Endothelial cell of umbilical vein (primary cell): ENCODE measurements around the gene CYP3A5. TPM values are rescaled to one million over a fixed set of nuclear protein-coding genes. Genes with fewer than 3 reads are reported as not detected.

ENCODE experiments used
- BruUV-seq: library from RNA; stranded (reverse); fragments of 400-500 nt; replicated peaks from 2 replicates; lab custom pipeline; 2021; lab: Mats Ljungman, UMichigan
- CTCF ChIA-PET: fragments of 300-600, 350-600 bp; sonication (Branson Sonifier 250); formaldehyde crosslinking; loops from one replicate; lab custom pipeline; 2021; ENCODE audit warnings: antibody characterized with exemption, inconsistent platforms; lab: Charles Lee
- POLR2A ChIA-PET: fragments of 300-600, 350-600 bp; sonication (Branson Sonifier 250); formaldehyde crosslinking; loops from one replicate; lab custom pipeline; 2021; ENCODE audit warnings: antibody characterized with exemption, inconsistent platforms; lab: Charles Lee
- DNase-seq: peaks from one replicate; pipeline ENCODE4 v3.0.0-alpha.2; 2011; ENCODE audit warnings: low read depth, low spot score
- FAIRE-seq: peaks from 2 replicates; lab custom pipeline; 2011; peaks lifted over from hg19 to GRCh38; lab: Jason Lieb, UNC
- H2AFZ ChIP-seq: 2 replicates; pipeline ENCODE4 v1.6.0; 2012; ENCODE audit warnings: low read depth, low read length, control low read depth, inconsistent platforms
- H3K27ac ChIP-seq: 2 replicates; pipeline ENCODE4 v1.5.1; 2011; ENCODE audit warnings: low read depth, mild to moderate bottlenecking, control low read depth, low read length, moderate library complexity; ENCODE audit not compliant: insufficient read depth
- H3K27me3 ChIP-seq, 2 experiments: 2 replicates each; pipeline versions ENCODE4 v1.6.0 to v1.6.1; 2011; ENCODE audit warnings: low read length in 2 of 2, mixed read lengths in 1 of 2; ENCODE audit not compliant: control insufficient read depth in 2 of 2, insufficient read depth in 2 of 2
- H3K36me3 ChIP-seq, 2 experiments: 2 replicates in 1 of 2; 3 replicates in 1 of 2; pipeline ENCODE4 v1.5.1; 2011; ENCODE audit warnings: low read length in 2 of 2, mild to moderate bottlenecking in 1 of 2, moderate library complexity in 1 of 2; ENCODE audit not compliant: control insufficient read depth in 2 of 2, insufficient read depth in 2 of 2; ENCODE audit errors: extremely low read depth in 1 of 2
- H3K4me1 ChIP-seq: 3 replicates; pipeline ENCODE4 v1.5.1; 2011; ENCODE audit warnings: mild to moderate bottlenecking, low read length; ENCODE audit not compliant: control insufficient read depth, insufficient read depth; ENCODE audit errors: extremely low read depth
- H3K4me2 ChIP-seq: 2 replicates; pipeline ENCODE4 v1.6.1; 2011; ENCODE audit warnings: low read length, control low read depth, mixed read lengths; ENCODE audit not compliant: insufficient read depth
- H3K4me3 ChIP-seq, 3 experiments: fragments of 200-600 bp in 1 of 3; sonication (generic), shearing (Covaris generic) in 1 of 3; replicated peaks in 1 of 3; 2 replicates each; pipeline ENCODE4 v1.5.1; 2011 to 2016; ENCODE audit warnings: control low read depth in 3 of 3, low read length in 3 of 3, mild to moderate bottlenecking in 2 of 3, inconsistent platforms in 1 of 3, low read depth in 1 of 3, moderate library complexity in 1 of 3; ENCODE audit not compliant: insufficient read depth in 1 of 3
- H3K79me2 ChIP-seq: 2 replicates; pipeline ENCODE4 v1.6.0; 2012; ENCODE audit warnings: low read length, inconsistent platforms; ENCODE audit not compliant: control insufficient read depth, insufficient read depth
- H3K9ac ChIP-seq: replicated peaks from 2 replicates; pipeline ENCODE3; 2011; ENCODE audit warnings: low read length, control low read depth; ENCODE audit not compliant: insufficient read depth; ENCODE audit errors: extremely low read depth
- H3K9me1 ChIP-seq: replicated peaks from 3 replicates; pipeline ENCODE4 v1.6.0; 2011; ENCODE audit warnings: mild to moderate bottlenecking, low read length; ENCODE audit not compliant: control insufficient read depth, insufficient read depth; ENCODE audit errors: extremely low read depth
- H3K9me3 ChIP-seq: replicated peaks from 2 replicates; pipeline ENCODE4 v1.5.1; 2012; ENCODE audit warnings: low read length, inconsistent platforms; ENCODE audit not compliant: control insufficient read depth, insufficient read depth
- H4K20me1 ChIP-seq: replicated peaks from 2 replicates; pipeline ENCODE3; 2011; ENCODE audit warnings: mild to moderate bottlenecking, low read length; ENCODE audit not compliant: control insufficient read depth, insufficient read depth; ENCODE audit errors: extremely low read depth
- CTCF ChIP-seq, 2 donors: IDR thresholded peaks; 1 replicate in 1 of 2; 2 replicates in 1 of 2; pipeline ENCODE4 v1.5.1; 2011; ENCODE audit warnings: low read length in 2 of 2, mild to moderate bottlenecking in 2 of 2, moderate library complexity in 2 of 2, control low read depth in 1 of 2, inconsistent platforms in 1 of 2, low read depth in 1 of 2; ENCODE audit not compliant: insufficient read depth in 1 of 2; ENCODE audit errors: extremely low read depth in 1 of 2
- EZH2 ChIP-seq: IDR thresholded peaks from 2 replicates; pipeline ENCODE4 v1.6.1; 2012; ENCODE audit warnings: borderline replicate concordance, low read depth, mild to moderate bottlenecking, moderate library complexity, low read length, inconsistent platforms; ENCODE audit not compliant: severe bottlenecking
- FOS ChIP-seq: IDR thresholded peaks from 2 replicates; pipeline ENCODE4 v1.6.1; 2011; ENCODE audit warnings: mild to moderate bottlenecking, low read length, moderate library complexity, borderline replicate concordance; ENCODE audit not compliant: insufficient read depth
- GATA2 ChIP-seq: IDR thresholded peaks from 2 replicates; pipeline ENCODE4 v1.7.0; 2011; ENCODE audit warnings: low read depth, mild to moderate bottlenecking, moderate library complexity, mixed read lengths, low read length; ENCODE audit not compliant: insufficient read length, insufficient read depth
- JUN ChIP-seq: IDR thresholded peaks from 2 replicates; pipeline ENCODE4 v1.6.1; 2011; ENCODE audit warnings: borderline replicate concordance, low read depth; ENCODE audit not compliant: insufficient read length, insufficient read depth
- MAX ChIP-seq: IDR thresholded peaks from 2 replicates; pipeline ENCODE4 v1.6.1; 2011; ENCODE audit not compliant: insufficient read depth, insufficient read length
- MYC ChIP-seq: IDR thresholded peaks from one replicate; pipeline ENCODE4 v1.6.1; 2011; ENCODE audit warnings: mild to moderate bottlenecking, low read depth, low read length
- POLR2A ChIP-seq: IDR thresholded peaks from 2 replicates; pipeline ENCODE4 v1.6.1; 2012; ENCODE audit warnings: low read depth, mild to moderate bottlenecking, control low read depth, low read length
- POLR2AphosphoS5 ChIP-seq: IDR thresholded peaks from 2 replicates; pipeline ENCODE4 v1.6.1; 2012; ENCODE audit warnings: low read depth, mild to moderate bottlenecking, control low read depth, low read length, moderate library complexity; ENCODE audit not compliant: insufficient read depth
- dilution Hi-C: fragments of 300-500 bp; cut with MboI; formaldehyde crosslinking; loops from one replicate; pipeline ENCODE4 v1.15.0; 2019; ENCODE audit warnings: low sequenced_read_pairs; ENCODE audit not compliant: extremely low pct_ligation_motif_present
- intact Hi-C: fragments of 100-400 bp; cut with micrococcal nuclease; formaldehyde crosslinking; loops from one replicate; pipeline ENCODE4 v1.10.0; 2022
- polyA plus RNA-seq, 4 experiments: library from polyadenylated mRNA; depleted of rRNA in 3 of 4; stranded (reverse) in 3 of 4; unstranded in 1 of 4; fragments of >200 nt; gene quantifications; 2 replicates each; pipeline versions ENCODE4 v1.2.1 to v1.2.3, GENCODE V29; 2011 to 2012; ENCODE audit warnings: missing spikeins in 1 of 4
- total RNA-seq: library from RNA; stranded (reverse); gene quantifications from 2 replicates; pipeline ENCODE4 v1.2.3, GENCODE V29; 2021

The CYP3A5 gene
- total and polyA plus RNA-seq, 2 donors (not counting 3 experiments of a cell fraction or from before 2014, with no cell fraction given): not detected

- no peaks in the 10 kb centered on the region for H3K79me2 ChIP-seq
- dilution Hi-C loops (no loop called here), intact Hi-C loops (no loop called here)
- H3K9me3 ChIP-seq: no peaks in the 10 kb centered on the region
- no peaks in the 10 kb centered on the region for H3K4me1 ChIP-seq
- no peak overlapping the region for H3K4me2 ChIP-seq
- no peak overlapping the region for H3K9ac ChIP-seq
- no peaks in the 10 kb centered on the region for H3K27me3 ChIP-seq
- H4K20me1 ChIP-seq: no peaks in the 10 kb centered on the region
- H3K4me3 ChIP-seq: no peak overlapping the region
- no peak overlapping the region for H3K27ac ChIP-seq
- ChIA-PET POLR2A (no interaction called here), CTCF (no interaction called here)
- no peak overlapping the region for H2AFZ ChIP-seq
- no peak for DNase-seq
- no peaks in the 10 kb centered on the region for H3K9me1 ChIP-seq
- no peak for TF ChIP-seq EZH2
- no peak for TF ChIP-seq CTCF (IDR thresholded peaks at IDR 0.05; ENCODE audit: extremely low read depth in 1 of 2, insufficient read depth in 1 of 2, low read depth in 1 of 2, low read length in 2 of 2)
- no peak for TF ChIP-seq POLR2AphosphoS5
- no peak for TF ChIP-seq POLR2A
- no peak for TF ChIP-seq FOS
- no peak for TF ChIP-seq JUN
- no peak for TF ChIP-seq GATA2
- TF ChIP-seq MAX: no peak
- no peak for TF ChIP-seq MYC
- no TSS peak for BruUV-seq
- no peaks in the 10 kb centered on the region for H3K36me3 ChIP-seq
- no peak for FAIRE-seq
Measured at GRCh38 chr7:99666013-99666395, 13.8 kb downstream of the CYP3A5 start.
